ENCODE data around the gene GRIK5. TPM values are rescaled to one million over a fixed set of nuclear protein-coding genes. Genes with fewer than 3 reads are reported as not detected.
A peak's percentile ranks its signal among the peaks of the same experiment; 100 is the strongest.

GRIK5 gene
- total and polyA plus RNA-seq, 2 experiments from 2014 or later, result 0.50 to 0.60 TPM

GRCh38 chr19:42086188-42086736 is 16.3 kb upstream of the GRIK5 start:
- TF ChIP-seq EZH2phosphoT487 (IDR thresholded peaks at IDR 0.05; ENCODE audit: low read depth, severe bottlenecking, unreplicated experiment) (no peak), EZH2 (IDR thresholded peaks at IDR 0.05; ENCODE audit: borderline replicate concordance) (no peak), CTCF (IDR thresholded peaks at IDR 0.05; ENCODE audit: poor library complexity) (no peak)
- H3K9me3 ChIP-seq (ENCODE audit: low read depth), result no peaks in the 10 kb centered on the region
- H2AFZ ChIP-seq, result no peak overlapping the region
- peaks cover 3% of the 10 kb centered on the region for H3K79me2 ChIP-seq
- no peak for DNase-seq (ENCODE audit: low spot score)
- H3K27me3 ChIP-seq, result no peaks in the 10 kb centered on the region
- H3K36me3 ChIP-seq (replicated peaks; ENCODE audit: insufficient read depth, low read depth), result no peaks in the 10 kb centered on the region
- H3K4me1 ChIP-seq (ENCODE audit: insufficient read depth), result no peaks in the 10 kb centered on the region
- H3K4me2 ChIP-seq, result no peak overlapping the region
- H3K9me2 ChIP-seq (replicated peaks; ENCODE audit: insufficient read depth), result no peaks in the 10 kb centered on the region
- no peak overlapping the region for H3K4me3 ChIP-seq
- 93% methylated on average over 9 of the region's 9 CpGs for WGBS (ENCODE audit: low lambda C conversion rate, missing lambda C conversion rate)
- H3K27ac ChIP-seq, result no peak overlapping the region
- H4K20me1 ChIP-seq (ENCODE audit: insufficient read depth, poor library complexity, severe bottlenecking), result peaks cover 1% of the 10 kb centered on the region

GRCh38 chr19:42083537-42083936 is 13.5 kb upstream of the GRIK5 start:
- H2AFZ ChIP-seq, result no peak overlapping the region
- TF ChIP-seq CTCF (IDR thresholded peaks at IDR 0.05; ENCODE audit: poor library complexity) (no peak), EZH2phosphoT487 (IDR thresholded peaks at IDR 0.05; ENCODE audit: low read depth, severe bottlenecking, unreplicated experiment) (no peak), EZH2 (IDR thresholded peaks at IDR 0.05; ENCODE audit: borderline replicate concordance) (no peak)
- no peaks in the 10 kb centered on the region for H3K36me3 ChIP-seq (replicated peaks; ENCODE audit: insufficient read depth, low read depth)
- H3K4me1 ChIP-seq (ENCODE audit: insufficient read depth), result no peaks in the 10 kb centered on the region
- H3K9me3 ChIP-seq (ENCODE audit: low read depth), result no peaks in the 10 kb centered on the region
- DNase-seq (ENCODE audit: low spot score), result no peak
- no peaks in the 10 kb centered on the region for H3K9me2 ChIP-seq (replicated peaks; ENCODE audit: insufficient read depth)
- H4K20me1 ChIP-seq (ENCODE audit: insufficient read depth, poor library complexity, severe bottlenecking), result peaks cover 9% of the 10 kb centered on the region
- WGBS (ENCODE audit: low lambda C conversion rate, missing lambda C conversion rate), result 97% methylated on average over 5 of the region's 5 CpGs
- no peak overlapping the region for H3K4me3 ChIP-seq
- peaks cover 7% of the 10 kb centered on the region for H3K79me2 ChIP-seq
- H3K27ac ChIP-seq, result no peak overlapping the region
- no peaks in the 10 kb centered on the region for H3K27me3 ChIP-seq
- no peak overlapping the region for H3K4me2 ChIP-seq

GRCh38 chr19:42081584-42082203 is 11.7 kb upstream of the GRIK5 start:
- Histone ChIP-seq H3K27ac (peak overlapping the region; percentile 53), H3K27me3 (no peaks in the 10 kb centered on the region), H3K9me3 (ENCODE audit: low read depth) (no peaks in the 10 kb centered on the region), H3K9me2 (replicated peaks; ENCODE audit: insufficient read depth) (no peaks in the 10 kb centered on the region), H3K79me2 (peaks cover 25% of the 10 kb centered on the region), H3K4me2 (no peak overlapping the region), H2AFZ (no peak overlapping the region), H3K36me3 (replicated peaks; ENCODE audit: insufficient read depth, low read depth) (no peaks in the 10 kb centered on the region), H3K4me3 (no peak overlapping the region), H4K20me1 (ENCODE audit: insufficient read depth, poor library complexity, severe bottlenecking) (peaks cover 27% of the 10 kb centered on the region), H3K4me1 (ENCODE audit: insufficient read depth) (peaks cover 9% of the 10 kb centered on the region)
- DNase-seq (ENCODE audit: low spot score), result peak; percentile 58
- WGBS (ENCODE audit: low lambda C conversion rate, missing lambda C conversion rate), result 69% methylated on average over 2 of the region's 2 CpGs
- TF ChIP-seq CTCF (IDR thresholded peaks at IDR 0.05; ENCODE audit: poor library complexity), result peak; percentile 43
- no peak for TF ChIP-seq EZH2phosphoT487 (IDR thresholded peaks at IDR 0.05; ENCODE audit: low read depth, severe bottlenecking, unreplicated experiment)
